CD8-positive, alpha-beta memory T cell (primary cell): ENCODE data around the gene PCDHA4. TPM values are rescaled to one million over a fixed set of nuclear protein-coding genes. Genes with fewer than 3 reads are reported as not detected.

Experiments
- CTCF ChIA-PET: fragments of 350-600 bp; sonication (Branson Sonifier 250); formaldehyde crosslinking; loops from one replicate; lab custom pipeline; 2021; ENCODE audit warnings: antibody characterized with exemption; lab: Charles Lee
- POLR2A ChIA-PET: fragments of 350-600 bp; sonication (Branson Sonifier 250); formaldehyde crosslinking; loops from one replicate; lab custom pipeline; 2021; ENCODE audit warnings: antibody characterized with exemption; lab: Charles Lee
- DNase-seq, 5 donors: peaks; one replicate each; pipeline versions ENCODE4 v3.0.0 to v3.0.0-alpha.2; 2020 to 2022; ENCODE audit warnings: mixed read lengths in 1 of 5
- H3K27ac ChIP-seq: one replicate; pipeline ENCODE4 v1.7.0; 2013; ENCODE audit warnings: low read depth, mild to moderate bottlenecking, low read length, moderate library complexity
- H3K27me3 ChIP-seq: 2 replicates; pipeline ENCODE4 v1.7.0; 2013; ENCODE audit warnings: low read length, mild to moderate bottlenecking; ENCODE audit not compliant: insufficient read depth, poor library complexity, severe bottlenecking
- H3K36me3 ChIP-seq: 2 replicates; pipeline ENCODE4 v1.7.0; 2013; ENCODE audit warnings: mild to moderate bottlenecking, low read length, moderate library complexity; ENCODE audit not compliant: insufficient read depth
- H3K4me1 ChIP-seq: 2 replicates; pipeline ENCODE4 v1.7.0; 2013; ENCODE audit warnings: mild to moderate bottlenecking, low read length, moderate library complexity; ENCODE audit not compliant: insufficient read depth
- H3K4me3 ChIP-seq: 2 replicates; pipeline ENCODE4 v1.7.0; 2013; ENCODE audit warnings: mild to moderate bottlenecking, low read length
- H3K9me3 ChIP-seq: 2 replicates; pipeline ENCODE4 v1.7.0; 2013; ENCODE audit warnings: mild to moderate bottlenecking, low read length
- H3K27ac Mint-ChIP-seq, 8 donors: one replicate each; pipeline ENCODE4 v1.8.0; 2020 to 2021; ENCODE audit warnings: mixed read lengths in 8 of 8, mild to moderate bottlenecking in 6 of 8, inconsistent platforms in 3 of 8, moderate library complexity in 3 of 8
- H3K27me3 Mint-ChIP-seq, 2 donors: one replicate each; pipeline ENCODE4 v1.8.0; 2020 to 2021; ENCODE audit warnings: mixed read lengths in 2 of 2, mild to moderate bottlenecking in 1 of 2, moderate library complexity in 1 of 2
- H3K36me3 Mint-ChIP-seq, 3 donors: one replicate each; pipeline ENCODE4 v1.8.0; 2020 to 2021; ENCODE audit warnings: mixed read lengths in 3 of 3, inconsistent platforms in 1 of 3, mild to moderate bottlenecking in 1 of 3
- H3K4me1 Mint-ChIP-seq, 3 donors: one replicate each; pipeline ENCODE4 v1.8.0; 2020 to 2021; ENCODE audit warnings: mixed read lengths in 3 of 3, inconsistent platforms in 1 of 3, mild to moderate bottlenecking in 1 of 3
- H3K4me3 Mint-ChIP-seq, 7 donors: one replicate each; pipeline ENCODE4 v1.8.0; 2020 to 2021; ENCODE audit warnings: mixed read lengths in 7 of 7, mild to moderate bottlenecking in 6 of 7, moderate library complexity in 4 of 7, inconsistent platforms in 2 of 7
- H3K9me3 Mint-ChIP-seq, 5 donors: one replicate each; pipeline ENCODE4 v1.8.0; 2020 to 2022; ENCODE audit warnings: mixed read lengths in 5 of 5, mild to moderate bottlenecking in 3 of 5, moderate library complexity in 2 of 5, inconsistent platforms in 1 of 5
- polyA plus RNA-seq: library from polyadenylated mRNA; unstranded; fragments of 300-500 nt; fragmentation: Illumina TruSeq; gene quantifications from one replicate; pipeline ENCODE4 v1.2.3, GENCODE V29; 2021
- total RNA-seq, 2 experiments: library from RNA; stranded (reverse); gene quantifications; one replicate each; pipeline ENCODE4 v1.2.3, GENCODE V29; 2021

PCDHA4 gene
- total and polyA plus RNA-seq, 3 experiments from 2014 or later: not detected

DNA sequence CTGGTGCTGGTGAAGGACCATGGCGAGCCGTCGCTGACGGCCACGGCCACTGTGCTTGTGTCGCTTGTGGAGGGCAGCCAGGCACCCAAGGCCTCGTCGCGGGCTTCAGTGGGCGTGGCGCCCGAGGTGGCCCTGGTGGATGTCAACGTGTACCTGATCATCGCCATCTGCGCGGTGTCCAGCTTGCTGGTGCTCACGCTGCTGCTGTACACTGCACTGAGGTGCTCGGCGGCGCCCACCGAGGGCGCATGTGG lies 51.0 kb downstream of the PCDHA4 start:
- no peak for DNase-seq
- Mint-ChIP-seq H3K27me3 (peaks cover 12 to 38% of the 10 kb centered on the region in 2 donors), H3K9me3 (peaks cover 6 to 17% (median 15%) of the 10 kb centered on the region in 5 donors), H3K4me1 (no peaks in the 10 kb centered on the region), H3K4me3 (no peak overlapping the region), H3K36me3 (no peaks in the 10 kb centered on the region), H3K27ac (no peak overlapping the region)
- Histone ChIP-seq H3K36me3 (no peaks in the 10 kb centered on the region), H3K27ac (no peak overlapping the region), H3K4me3 (no peak overlapping the region), H3K4me1 (no peaks in the 10 kb centered on the region), H3K27me3 (no peaks in the 10 kb centered on the region), H3K9me3 (no peaks in the 10 kb centered on the region)
- ChIA-PET POLR2A (no interaction called here), CTCF (no interaction called here)

DNA sequence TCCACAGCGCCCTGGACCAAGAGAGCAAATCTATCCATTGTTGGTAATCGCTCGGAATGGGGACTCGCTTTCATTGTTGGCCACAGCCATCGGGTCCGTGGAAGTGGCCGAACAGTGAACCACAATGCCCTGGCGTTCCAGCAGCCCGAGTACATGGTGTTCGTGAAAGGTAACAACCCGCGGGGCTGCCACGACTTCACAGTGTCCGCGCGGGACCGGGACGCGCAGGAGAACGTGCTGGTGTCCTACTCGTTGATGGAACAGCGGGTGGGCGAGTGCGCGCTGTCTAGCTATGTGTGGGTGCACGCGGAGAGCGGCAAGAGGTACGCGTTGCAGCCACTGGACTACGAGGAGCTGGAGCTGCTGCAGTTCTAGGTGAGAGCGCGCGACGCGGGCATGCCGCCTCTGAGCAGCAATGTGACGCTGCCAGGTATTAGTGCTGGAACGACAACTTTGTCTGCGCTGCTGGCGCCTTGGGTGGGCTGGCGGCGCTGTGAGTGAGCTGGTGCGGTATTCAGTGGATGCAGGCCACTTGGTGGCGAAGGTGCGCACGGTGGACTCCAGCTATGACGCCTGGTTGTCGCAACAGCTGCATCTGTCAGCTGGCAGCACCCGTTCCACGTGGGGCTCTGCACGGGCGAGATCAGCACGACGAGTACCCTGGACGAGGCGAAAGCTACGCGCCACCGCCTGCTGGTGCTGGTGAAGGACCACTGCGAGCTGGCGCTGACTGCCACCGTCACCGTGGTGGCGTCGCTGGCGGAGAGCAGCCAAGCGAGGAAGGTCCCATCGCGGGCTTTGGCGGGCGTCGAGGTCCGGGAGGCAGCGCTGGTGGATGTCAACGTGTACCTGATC lies 55.8 kb downstream of the PCDHA4 start:
- H3K4me3 Mint-ChIP-seq: no peak overlapping the region
- H3K27ac Mint-ChIP-seq: no peak overlapping the region
- ChIA-PET CTCF (no interaction called here), POLR2A (no interaction called here)
- no peak overlapping the region for H3K27ac ChIP-seq
- H3K4me1 Mint-ChIP-seq: no peaks in the 10 kb centered on the region
- no peaks in the 10 kb centered on the region for H3K9me3 ChIP-seq
- no peaks in the 10 kb centered on the region for H3K27me3 ChIP-seq
- DNase-seq: no peak
- no peak overlapping the region for H3K4me3 ChIP-seq
- no peaks in the 10 kb centered on the region for H3K36me3 ChIP-seq
- no peaks in the 10 kb centered on the region for H3K4me1 ChIP-seq
- no peaks in the 10 kb centered on the region for H3K36me3 Mint-ChIP-seq
- H3K27me3 Mint-ChIP-seq: peaks cover 12 to 28% of the 10 kb centered on the region in 2 donors
- H3K9me3 Mint-ChIP-seq: peaks cover 0 to 20% (median 11%) of the 10 kb centered on the region in 5 donors

Other genes with a start within 250 kb of the PCDHA4 start
- gene SRA1, start 249.6 kb upstream of the PCDHA4 start, total RNA-seq: 10 to 100 TPM; 59.6 to 60.7 TPM
- 36.1 TPM for gene SRA1, start 249.6 kb upstream of the PCDHA4 start, polyA plus RNA-seq
- 10 to 100 TPM; 14.1 to 17.0 TPM for gene APBB3, start 242.5 kb upstream of the PCDHA4 start, total RNA-seq
- gene APBB3, start 242.5 kb upstream of the PCDHA4 start, polyA plus RNA-seq: 3.5 TPM
- 100 to 1,000 TPM; 120 to 126 TPM for gene SLC35A4, start 242.2 kb upstream of the PCDHA4 start, total RNA-seq
- gene SLC35A4, start 242.2 kb upstream of the PCDHA4 start, polyA plus RNA-seq: 105 TPM
- 1 to 10 TPM; 3.1 to 3.3 TPM for gene CD14, start 173.9 kb upstream of the PCDHA4 start, total RNA-seq
- gene CD14, start 173.9 kb upstream of the PCDHA4 start, polyA plus RNA-seq: 0.43 TPM
- 10 to 100 TPM; 23.9 to 24.4 TPM for gene TMCO6, start 167.6 kb upstream of the PCDHA4 start, total RNA-seq
- 15.4 TPM for gene TMCO6, start 167.6 kb upstream of the PCDHA4 start, polyA plus RNA-seq
- gene NDUFA2, start 159.4 kb upstream of the PCDHA4 start, total RNA-seq: 10 to 100 TPM; 77.5 to 81.7 TPM
- gene NDUFA2, start 159.4 kb upstream of the PCDHA4 start, polyA plus RNA-seq: 146 TPM
- 100 to 1,000 TPM in 1 of 2 experiments, 10 to 100 TPM in 1; 96.3 to 104 TPM for gene IK, start 159.2 kb upstream of the PCDHA4 start, total RNA-seq
- 193 TPM for gene IK, start 159.2 kb upstream of the PCDHA4 start, polyA plus RNA-seq
- 10 to 100 TPM; 40.1 to 40.7 TPM for gene WDR55, start 142.2 kb upstream of the PCDHA4 start, total RNA-seq
- 17.3 TPM for gene WDR55, start 142.2 kb upstream of the PCDHA4 start, polyA plus RNA-seq
- gene DND1, start 133.5 kb upstream of the PCDHA4 start, total RNA-seq: 1 to 10 TPM; 2.3 to 2.9 TPM
- gene DND1, start 133.5 kb upstream of the PCDHA4 start, polyA plus RNA-seq: not detected
- 100 to 1,000 TPM in 1 of 2 experiments, 10 to 100 TPM in 1; 97.4 to 104 TPM for gene HARS1, start 115.7 kb upstream of the PCDHA4 start, total RNA-seq
- gene HARS1, start 115.7 kb upstream of the PCDHA4 start, polyA plus RNA-seq: 63.6 TPM
- 10 to 100 TPM; 26.4 to 29.4 TPM for gene HARS2, start 115.6 kb upstream of the PCDHA4 start, total RNA-seq
- 21.0 TPM for gene HARS2, start 115.6 kb upstream of the PCDHA4 start, polyA plus RNA-seq
- gene ZMAT2, start 106.6 kb upstream of the PCDHA4 start, total RNA-seq: 10 to 100 TPM; 71.2 to 75.2 TPM
- 81.7 TPM for gene ZMAT2, start 106.6 kb upstream of the PCDHA4 start, polyA plus RNA-seq
- gene PCDHA1, start 20.9 kb upstream of the PCDHA4 start, total RNA-seq: not detected
- not detected for gene PCDHA1, start 20.9 kb upstream of the PCDHA4 start, polyA plus RNA-seq
- gene PCDHA2, start 12.2 kb upstream of the PCDHA4 start, total RNA-seq: not detected
- not detected for gene PCDHA2, start 12.2 kb upstream of the PCDHA4 start, polyA plus RNA-seq
- gene PCDHA3, start 6.0 kb upstream of the PCDHA4 start, total RNA-seq: not detected
- not detected for gene PCDHA3, start 6.0 kb upstream of the PCDHA4 start, polyA plus RNA-seq
- gene PCDHA5, start 14.5 kb downstream of the PCDHA4 start, total RNA-seq: not detected
- gene PCDHA5, start 14.5 kb downstream of the PCDHA4 start, polyA plus RNA-seq: not detected
- not detected for gene PCDHA6, start 20.9 kb downstream of the PCDHA4 start, total RNA-seq
- gene PCDHA6, start 20.9 kb downstream of the PCDHA4 start, polyA plus RNA-seq: not detected
- not detected for gene PCDHA7, start 27.2 kb downstream of the PCDHA4 start, total RNA-seq
- gene PCDHA7, start 27.2 kb downstream of the PCDHA4 start, polyA plus RNA-seq: not detected
- gene PCDHA8, start 34.1 kb downstream of the PCDHA4 start, total RNA-seq: not detected
- gene PCDHA8, start 34.1 kb downstream of the PCDHA4 start, polyA plus RNA-seq: not detected
- gene PCDHA9, start 41.3 kb downstream of the PCDHA4 start, total RNA-seq: not detected
- not detected for gene PCDHA9, start 41.3 kb downstream of the PCDHA4 start, polyA plus RNA-seq
- gene PCDHA10, start 48.8 kb downstream of the PCDHA4 start, total RNA-seq: not detected
- gene PCDHA10, start 48.8 kb downstream of the PCDHA4 start, polyA plus RNA-seq: not detected
- not detected for gene PCDHA11, start 61.9 kb downstream of the PCDHA4 start, total RNA-seq
- not detected for gene PCDHA11, start 61.9 kb downstream of the PCDHA4 start, polyA plus RNA-seq
- not detected for gene PCDHA12, start 68.2 kb downstream of the PCDHA4 start, total RNA-seq
- not detected for gene PCDHA12, start 68.2 kb downstream of the PCDHA4 start, polyA plus RNA-seq
- gene PCDHA13, start 75.1 kb downstream of the PCDHA4 start, total RNA-seq: not detected
- not detected for gene PCDHA13, start 75.1 kb downstream of the PCDHA4 start, polyA plus RNA-seq
- not detected for gene PCDHAC1, start 119.2 kb downstream of the PCDHA4 start, total RNA-seq
- not detected for gene PCDHAC1, start 119.2 kb downstream of the PCDHA4 start, polyA plus RNA-seq
- not detected for gene PCDHAC2, start 159.4 kb downstream of the PCDHA4 start, total RNA-seq
- not detected for gene PCDHAC2, start 159.4 kb downstream of the PCDHA4 start, polyA plus RNA-seq
- gene PCDHB1, start 244.3 kb downstream of the PCDHA4 start, total RNA-seq: not detected
- gene PCDHB1, start 244.3 kb downstream of the PCDHA4 start, polyA plus RNA-seq: not detected